Measurements from ENCODE around the gene PDE1A.

DNA sequence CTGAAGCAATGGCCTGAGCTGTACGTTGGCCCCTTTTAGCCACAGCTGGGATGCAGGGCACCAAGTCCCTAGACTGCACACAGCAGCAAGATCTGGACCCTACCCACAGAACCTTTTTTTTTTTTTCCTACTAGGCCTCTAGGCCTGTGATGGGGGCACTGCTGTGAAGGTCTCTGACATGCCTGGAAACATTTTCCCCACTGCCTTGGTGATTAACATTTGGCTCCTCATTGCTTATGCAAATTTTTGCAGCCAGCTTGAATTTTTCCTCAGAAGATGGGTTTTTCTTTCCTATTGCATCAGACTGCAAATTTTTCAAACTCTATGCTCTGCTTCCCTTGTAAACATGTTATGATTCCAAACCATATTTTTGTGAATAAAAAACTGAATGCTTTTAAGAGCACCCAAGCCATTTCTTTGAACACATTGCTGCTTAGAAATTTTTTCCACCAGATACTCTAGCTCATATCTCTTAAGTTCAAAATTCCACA, 33.5 kb downstream of the PDE1A start:
- no peak for TF ChIP-seq CTCF (IDR thresholded peaks at IDR 0.05)
- no peak for TF ChIP-seq POLR2AphosphoS5 (IDR thresholded peaks at IDR 0.05)
- no peak for TF ChIP-seq POLR2A (IDR thresholded peaks at IDR 0.05)
